NCI-H2029 treated with DMSO at 0.1 percent for 48 hours (cell line): Measurements from ENCODE around the gene MRO.
"Not testable (repeated sequence)": the region's sequence is repeated elsewhere in the genome, so short reads cannot be mapped to it uniquely, and the experiment has no call there.

Source experiments
- DNase-seq: peaks from one replicate; lab custom pipeline; 2025; lab: John Stamatoyannopoulos, UW

The MRO gene

GRCh38 chr18:50833496-50833895 lies 13.7 kb upstream of the MRO start:
- not testable (repeated sequence) for DNase-seq

GRCh38 chr18:50832754-50833153 lies 12.9 kb upstream of the MRO start:
- no peak for DNase-seq

- no peak for DNase-seq
These were observed 10.7 kb upstream of the MRO start for GRCh38 chr18:50830544-50830943.

- DNase-seq, result no peak
These were observed 9.8 kb upstream of the MRO start for GRCh38 chr18:50829644-50830043.

GRCh38 chr18:50826027-50826426 lies 6.2 kb upstream of the MRO start:
- no peak for DNase-seq

- DNase-seq, result no peak
These were observed 5.8 kb upstream of the MRO start for GRCh38 chr18:50825621-50826020.

- no peak for DNase-seq
These were observed 2.9 kb upstream of the MRO start for GRCh38 chr18:50822756-50823155.

- DNase-seq, result no peak
These were observed 1.2 kb upstream of the MRO start for GRCh38 chr18:50820901-50821520.

GRCh38 chr18:50819027-50819727 lies 639 bp downstream of the MRO start:
- DNase-seq, result no peak

GRCh38 chr18:50816419-50817166 lies 3.2 kb downstream of the MRO start:
- no peak for DNase-seq

- no peak for DNase-seq
These were observed 5.4 kb downstream of the MRO start for GRCh38 chr18:50814395-50814794.

GRCh38 chr18:50813353-50813752 lies 6.5 kb downstream of the MRO start:
- DNase-seq, result no peak

GRCh38 chr18:50812834-50813233 lies 7.0 kb downstream of the MRO start:
- DNase-seq, result no peak

- DNase-seq, result no peak
These were observed 12.6 kb downstream of the MRO start for GRCh38 chr18:50807176-50807575.

GRCh38 chr18:50806208-50806616 lies 13.6 kb downstream of the MRO start:
- DNase-seq, result no peak

- DNase-seq, result no peak
These were observed 14.1 kb downstream of the MRO start for GRCh38 chr18:50805732-50806131.

GRCh38 chr18:50803592-50803991 lies 16.2 kb downstream of the MRO start:
- no peak for DNase-seq

- DNase-seq, result no peak
These were observed 17.7 kb downstream of the MRO start for GRCh38 chr18:50802141-50802540.

- DNase-seq, result no peak
These were observed 22.7 kb downstream of the MRO start for GRCh38 chr18:50797142-50797541.

- no peak for DNase-seq
These were observed 23.3 kb downstream of the MRO start for GRCh38 chr18:50796495-50796894.

GRCh38 chr18:50793641-50794565 lies 25.9 kb downstream of the MRO start:
- DNase-seq, result no peak

GRCh38 chr18:50792885-50793284 lies 26.9 kb downstream of the MRO start:
- no peak for DNase-seq
